Measurements from ENCODE around the gene AARS1.

AARS1 gene

DNA sequence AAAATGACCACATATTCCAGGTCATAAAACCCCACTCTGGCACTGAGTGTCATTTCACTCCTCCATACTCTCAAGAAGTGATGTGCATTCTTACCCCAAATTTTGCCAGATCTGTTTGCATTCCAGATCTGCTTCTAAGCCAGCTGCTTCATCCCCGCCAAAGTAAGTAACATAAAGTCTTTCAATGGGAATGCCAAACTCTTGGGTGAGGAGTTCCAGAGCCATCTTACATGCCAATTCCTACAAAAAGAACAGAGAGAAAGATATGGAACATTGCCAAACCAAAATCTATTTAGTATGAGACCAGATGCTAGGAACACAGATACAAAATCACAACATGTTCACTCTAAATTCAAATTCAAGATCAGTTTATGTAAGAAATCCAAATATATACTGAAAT, 12.9 kb downstream of the AARS1 start:
- H3K36me3 ChIP-seq (ENCODE audit: low read length), result peaks cover 43% of the 10 kb centered on the region
- H3K79me2 ChIP-seq (ENCODE audit: insufficient read depth, low read length), result peaks cover 32% of the 10 kb centered on the region

DNA sequence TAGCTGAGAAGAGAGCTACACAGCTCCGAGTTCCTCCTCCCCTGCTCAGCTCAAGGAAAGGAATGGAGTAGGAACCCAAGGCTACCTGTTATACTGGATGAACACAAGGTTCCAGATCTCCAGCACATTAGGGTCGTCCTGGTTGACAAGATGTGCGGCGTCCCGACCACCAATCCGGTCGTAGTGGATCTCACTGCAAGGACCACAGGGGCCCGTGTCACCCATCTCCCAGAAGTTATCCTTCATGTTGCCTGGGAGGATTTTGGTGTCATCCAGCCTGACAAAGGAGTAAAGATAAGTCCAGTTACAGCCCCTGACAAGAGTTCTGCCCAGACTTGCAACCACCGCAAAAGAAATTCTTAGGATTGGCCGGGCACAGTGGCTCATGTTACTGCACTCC, 17.6 kb downstream of the AARS1 start:
- Histone ChIP-seq H3K9ac (ENCODE audit: low read length) (no peak overlapping the region), H3F3A (ENCODE audit: insufficient read depth) (no peaks in the 10 kb centered on the region; the same call in 1 of the 2 replicates), H2AFZ (ENCODE audit: low read depth, low read length, severe bottlenecking) (no peak overlapping the region), H3K4me2 (ENCODE audit: low read depth, low read length, poor library complexity, severe bottlenecking) (no peak overlapping the region), H3K9me3 (ENCODE audit: insufficient read depth, low read length) (no peaks in the 10 kb centered on the region), H3K36me3 (ENCODE audit: low read length) (peaks cover 33% of the 10 kb centered on the region), H3K27me3 (ENCODE audit: low read length) (no peaks in the 10 kb centered on the region), H3K4me3 (ENCODE audit: insufficient read depth, low read length, poor library complexity, severe bottlenecking) (no peak overlapping the region), H3K9me2 (replicated peaks; ENCODE audit: insufficient read depth, low read length) (no peaks in the 10 kb centered on the region), H3K79me2 (ENCODE audit: insufficient read depth, low read length) (peaks cover 4% of the 10 kb centered on the region; the same call in 1 of the 2 replicates), H3K27ac (ENCODE audit: low read depth, low read length) (no peak overlapping the region), H4K20me1 (ENCODE audit: low read depth, low read length) (no peaks in the 10 kb centered on the region)
- no peak for TF ChIP-seq EZH2phosphoT487 (conservative IDR thresholded peaks at IDR 0.05; ENCODE audit: low read length)
- TF ChIP-seq, protein P1, sequence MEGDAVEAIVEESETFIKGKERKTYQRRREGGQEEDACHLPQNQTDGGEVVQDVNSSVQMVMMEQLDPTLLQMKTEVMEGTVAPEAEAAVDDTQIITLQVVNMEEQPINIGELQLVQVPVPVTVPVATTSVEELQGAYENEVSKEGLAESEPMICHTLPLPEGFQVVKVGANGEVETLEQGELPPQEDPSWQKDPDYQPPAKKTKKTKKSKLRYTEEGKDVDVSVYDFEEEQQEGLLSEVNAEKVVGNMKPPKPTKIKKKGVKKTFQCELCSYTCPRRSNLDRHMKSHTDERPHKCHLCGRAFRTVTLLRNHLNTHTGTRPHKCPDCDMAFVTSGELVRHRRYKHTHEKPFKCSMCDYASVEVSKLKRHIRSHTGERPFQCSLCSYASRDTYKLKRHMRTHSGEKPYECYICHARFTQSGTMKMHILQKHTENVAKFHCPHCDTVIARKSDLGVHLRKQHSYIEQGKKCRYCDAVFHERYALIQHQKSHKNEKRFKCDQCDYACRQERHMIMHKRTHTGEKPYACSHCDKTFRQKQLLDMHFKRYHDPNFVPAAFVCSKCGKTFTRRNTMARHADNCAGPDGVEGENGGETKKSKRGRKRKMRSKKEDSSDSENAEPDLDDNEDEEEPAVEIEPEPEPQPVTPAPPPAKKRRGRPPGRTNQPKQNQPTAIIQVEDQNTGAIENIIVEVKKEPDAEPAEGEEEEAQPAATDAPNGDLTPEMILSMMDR (IDR thresholded peaks at IDR 0.05; ENCODE audit: insufficient read depth, low read length, poor library complexity, severe bottlenecking), result no peak

More for the DNA sequence above, 12.9 kb downstream of the AARS1 start:
- Histone ChIP-seq H4K20me1 (ENCODE audit: low read depth, low read length) (no peaks in the 10 kb centered on the region; the same call in 1 of the 2 replicates), H3K27ac (ENCODE audit: low read depth, low read length) (no peak overlapping the region), H3K9ac (ENCODE audit: low read length) (no peak overlapping the region), H3K4me2 (ENCODE audit: low read depth, low read length, poor library complexity, severe bottlenecking) (no peak overlapping the region), H3K4me3 (ENCODE audit: insufficient read depth, low read length, poor library complexity, severe bottlenecking) (no peak overlapping the region), H3K9me3 (ENCODE audit: insufficient read depth, low read length) (no peaks in the 10 kb centered on the region), H3K9me2 (replicated peaks; ENCODE audit: insufficient read depth, low read length) (no peaks in the 10 kb centered on the region), H3K27me3 (ENCODE audit: low read length) (no peaks in the 10 kb centered on the region), H2AFZ (ENCODE audit: low read depth, low read length, severe bottlenecking) (no peak overlapping the region), H3F3A (ENCODE audit: insufficient read depth) (no peaks in the 10 kb centered on the region)
- TF ChIP-seq EZH2phosphoT487 (conservative IDR thresholded peaks at IDR 0.05; ENCODE audit: low read length), result no peak
- TF ChIP-seq, protein P1 (IDR thresholded peaks at IDR 0.05; ENCODE audit: insufficient read depth, low read length, poor library complexity, severe bottlenecking), result no peak

DNA sequence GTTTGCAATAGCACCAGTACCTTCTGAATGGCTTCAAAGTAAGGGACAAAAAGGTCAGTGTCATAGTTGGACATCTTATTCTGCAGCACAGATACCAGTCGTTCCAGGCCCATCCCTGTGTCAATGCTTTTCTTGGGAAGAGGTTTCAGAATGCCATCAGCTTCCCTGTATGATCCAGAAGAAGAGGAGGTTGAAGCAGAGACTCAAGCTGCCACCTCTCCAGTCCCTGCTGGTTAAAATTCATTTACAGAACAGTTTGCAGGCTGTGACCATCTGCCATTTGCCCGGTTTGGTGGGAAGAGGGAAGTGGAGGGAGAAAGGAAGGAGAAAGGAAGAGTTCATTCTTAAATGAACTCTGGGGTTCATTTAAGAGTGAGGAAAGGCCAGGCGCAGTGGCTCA, 19.1 kb downstream of the AARS1 start:
- TF ChIP-seq EZH2phosphoT487 (conservative IDR thresholded peaks at IDR 0.05; ENCODE audit: low read length), result no peak
- TF ChIP-seq, protein P1 (IDR thresholded peaks at IDR 0.05; ENCODE audit: insufficient read depth, low read length, poor library complexity, severe bottlenecking), result no peak
- no peaks in the 10 kb centered on the region for H3K9me3 ChIP-seq (ENCODE audit: insufficient read depth, low read length)
- H3K4me3 ChIP-seq (ENCODE audit: insufficient read depth, low read length, poor library complexity, severe bottlenecking), result no peak overlapping the region
- no peaks in the 10 kb centered on the region; the same call in 1 of the 2 replicates for H3F3A ChIP-seq (ENCODE audit: insufficient read depth)
- no peaks in the 10 kb centered on the region for H3K9me2 ChIP-seq (replicated peaks; ENCODE audit: insufficient read depth, low read length)
- H3K4me2 ChIP-seq (ENCODE audit: low read depth, low read length, poor library complexity, severe bottlenecking), result no peak overlapping the region
- H3K36me3 ChIP-seq (ENCODE audit: low read length), result peaks cover 32% of the 10 kb centered on the region
- no peaks in the 10 kb centered on the region for H3K27me3 ChIP-seq (ENCODE audit: low read length)
- H3K27ac ChIP-seq (ENCODE audit: low read depth, low read length), result no peak overlapping the region
- H4K20me1 ChIP-seq (ENCODE audit: low read depth, low read length), result no peaks in the 10 kb centered on the region
- H3K9ac ChIP-seq (ENCODE audit: low read length), result no peak overlapping the region
- H3K79me2 ChIP-seq (ENCODE audit: insufficient read depth, low read length), result peaks cover 4% of the 10 kb centered on the region
- H2AFZ ChIP-seq (ENCODE audit: low read depth, low read length, severe bottlenecking), result no peak overlapping the region
